Peyer's patch (tissue), 4 donors: ENCODE data around the gene CCDC57. TPM values are rescaled to one million over a fixed set of nuclear protein-coding genes. Genes with fewer than 3 reads are reported as not detected.

Experiments used
- DNase-seq, 3 donors: peaks; one replicate each; pipeline ENCODE4 v3.0.0-alpha.2; 2017 to 2019
- H3K27ac ChIP-seq, 4 donors: fragments of 200-600 bp; sonication (generic); one replicate each; pipeline ENCODE4 v1.5.1; 2016 to 2019
- H3K27me3 ChIP-seq, 2 donors: fragments of 200-600 bp; sonication (generic); one replicate each; pipeline ENCODE4 v1.5.1; 2019
- H3K36me3 ChIP-seq, 3 donors: fragments of 200-600 bp; sonication (generic); one replicate each; pipeline ENCODE4 v1.5.1; 2016 to 2019
- H3K4me1 ChIP-seq, 4 donors: fragments of 200-600 bp; sonication (generic); one replicate each; pipeline ENCODE4 v1.5.1; 2016 to 2019
- H3K4me3 ChIP-seq, 4 donors: fragments of 200-600 bp; sonication (generic); 1 replicate in 3 of 4; 2 replicates in 1 of 4; pipeline ENCODE4 v1.5.1; 2016 to 2019; ENCODE audit warnings: mild to moderate bottlenecking in 1 of 4
- H3K9me3 ChIP-seq, 4 donors: fragments of 200-600 bp; sonication (generic); one replicate each; pipeline ENCODE4 v1.5.1; 2016 to 2019; ENCODE audit warnings: mild to moderate bottlenecking in 1 of 4
- CTCF ChIP-seq, 6 experiments: fragments of 450-650 bp in 4 of 6; fragments of 200-600 bp in 2 of 6; sonication (generic) in 1 of 6; IDR thresholded peaks; one replicate each; pipeline ENCODE4 v1.5.1; 2017 to 2019; ENCODE audit warnings: antibody characterized with exemption in 6 of 6, mild to moderate bottlenecking in 3 of 6, moderate library complexity in 1 of 6
- POLR2A ChIP-seq, 2 donors: fragments of 450-650 bp; IDR thresholded peaks; one replicate each; pipeline ENCODE4 v1.5.1; 2017; ENCODE audit warnings: antibody characterized with exemption in 2 of 2, mild to moderate bottlenecking in 2 of 2, moderate library complexity in 2 of 2
- total RNA-seq, 4 donors: library from RNA; depleted of rRNA; stranded (reverse); fragments of >200 nt; gene quantifications; one replicate each; pipeline ENCODE4 v1.1.0, GENCODE V29; 2016

The CCDC57 gene
- total RNA-seq, 4 donors from 2014 or later = 28.2 to 144 (median 79.8) TPM

DNA sequence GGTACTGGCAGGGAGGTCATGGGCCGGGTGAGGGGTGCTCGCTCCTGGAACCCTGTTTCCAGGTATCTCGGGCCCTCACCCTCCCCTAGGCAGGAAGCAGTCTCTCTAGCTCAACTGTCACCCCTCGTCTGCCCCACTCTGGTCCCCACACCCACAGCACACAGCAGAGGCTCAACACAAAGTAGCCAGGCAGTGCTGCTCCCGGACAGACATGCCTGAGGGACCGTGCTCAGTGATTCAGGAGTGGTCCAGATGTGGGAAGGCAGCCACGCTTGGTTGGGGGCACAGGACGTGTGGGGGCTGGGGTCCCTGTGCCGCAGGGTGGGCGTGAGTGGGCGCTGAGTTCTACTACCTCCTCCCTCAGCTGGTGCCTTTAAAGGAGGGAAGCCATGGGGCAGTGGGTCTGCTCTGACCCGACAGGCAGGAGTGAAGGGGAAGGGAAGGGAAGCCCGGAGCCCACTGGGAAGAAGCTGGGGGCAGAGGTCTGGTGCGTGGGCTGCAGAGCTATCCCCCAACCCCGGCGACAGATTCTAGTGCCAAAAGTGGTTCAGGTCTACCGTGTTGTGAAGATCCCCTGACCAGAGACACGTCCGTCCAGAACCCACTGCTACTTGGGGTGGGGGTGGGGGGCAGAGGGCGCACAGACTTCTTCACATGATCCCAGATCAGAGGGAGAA, 28.0 kb upstream of the CCDC57 start:
- Histone ChIP-seq H3K36me3 (peaks cover 0 to 59% (median 0%) of the 10 kb centered on the region in 3 donors), H3K4me3 (no peak overlapping the region), H3K27ac (peak overlapping the region; percentile 48 to 79 (median 68)), H3K4me1 (peaks cover 3 to 91% (median 41%) of the 10 kb centered on the region in 4 donors), H3K9me3 (no peaks in the 10 kb centered on the region), H3K27me3 (no peaks in the 10 kb centered on the region)
- no peak for TF ChIP-seq CTCF (IDR thresholded peaks at IDR 0.05)
- no peak for TF ChIP-seq POLR2A (IDR thresholded peaks at IDR 0.05)
- no peak for DNase-seq

GRCh38 chr17:82239926-82240505, 27.4 kb upstream of the CCDC57 start:
- Histone ChIP-seq H3K27me3 (no peaks in the 10 kb centered on the region), H3K4me1 (peaks cover 3 to 96% (median 42%) of the 10 kb centered on the region in 4 donors), H3K4me3 (no peak overlapping the region), H3K27ac (peak overlapping the region in 3 of 4 donors; percentile 61 to 79 (median 74)), H3K36me3 (peaks cover 0 to 53% (median 0%) of the 10 kb centered on the region in 3 donors), H3K9me3 (no peaks in the 10 kb centered on the region)
- DNase-seq = no peak
- TF ChIP-seq POLR2A (IDR thresholded peaks at IDR 0.05) = no peak
- no peak for TF ChIP-seq CTCF (IDR thresholded peaks at IDR 0.05)

DNA sequence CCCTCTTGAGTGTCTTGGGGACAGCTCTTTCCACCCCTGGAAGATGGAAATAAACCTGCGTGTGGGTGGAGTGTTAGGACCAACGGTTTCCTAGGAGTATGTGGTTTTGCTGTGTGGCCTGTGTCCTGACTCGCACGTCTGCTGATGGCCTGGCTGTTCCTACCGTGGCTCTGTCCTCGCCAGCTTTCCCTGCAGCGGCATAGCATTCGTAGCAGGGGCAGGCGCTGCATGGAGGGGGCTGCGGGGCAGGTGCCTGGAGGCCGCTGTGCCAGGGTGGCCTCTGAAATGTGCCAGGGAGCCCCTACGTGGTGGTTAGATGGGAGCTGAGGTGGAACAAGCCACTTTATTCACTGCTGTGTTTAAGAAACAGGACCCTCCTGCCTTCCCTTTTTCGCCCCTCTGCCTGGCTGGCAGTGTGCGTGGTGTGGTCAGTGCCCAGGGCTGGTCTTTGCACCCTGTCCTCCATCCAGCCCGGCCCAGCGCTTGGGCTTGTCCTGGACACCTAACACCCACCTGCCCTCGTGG, 26.8 kb upstream of the CCDC57 start:
- H3K4me3 ChIP-seq = no peak overlapping the region
- no peaks in the 10 kb centered on the region for H3K9me3 ChIP-seq
- peaks cover 0 to 48% (median 0%) of the 10 kb centered on the region in 3 donors for H3K36me3 ChIP-seq
- H3K27me3 ChIP-seq = no peaks in the 10 kb centered on the region
- DNase-seq = no peak
- no peak for TF ChIP-seq CTCF (IDR thresholded peaks at IDR 0.05)
- H3K27ac ChIP-seq = peak overlapping the region; percentile 57 to 79 (median 68)
- peaks cover 3 to 98% (median 42%) of the 10 kb centered on the region in 4 donors for H3K4me1 ChIP-seq

DNA sequence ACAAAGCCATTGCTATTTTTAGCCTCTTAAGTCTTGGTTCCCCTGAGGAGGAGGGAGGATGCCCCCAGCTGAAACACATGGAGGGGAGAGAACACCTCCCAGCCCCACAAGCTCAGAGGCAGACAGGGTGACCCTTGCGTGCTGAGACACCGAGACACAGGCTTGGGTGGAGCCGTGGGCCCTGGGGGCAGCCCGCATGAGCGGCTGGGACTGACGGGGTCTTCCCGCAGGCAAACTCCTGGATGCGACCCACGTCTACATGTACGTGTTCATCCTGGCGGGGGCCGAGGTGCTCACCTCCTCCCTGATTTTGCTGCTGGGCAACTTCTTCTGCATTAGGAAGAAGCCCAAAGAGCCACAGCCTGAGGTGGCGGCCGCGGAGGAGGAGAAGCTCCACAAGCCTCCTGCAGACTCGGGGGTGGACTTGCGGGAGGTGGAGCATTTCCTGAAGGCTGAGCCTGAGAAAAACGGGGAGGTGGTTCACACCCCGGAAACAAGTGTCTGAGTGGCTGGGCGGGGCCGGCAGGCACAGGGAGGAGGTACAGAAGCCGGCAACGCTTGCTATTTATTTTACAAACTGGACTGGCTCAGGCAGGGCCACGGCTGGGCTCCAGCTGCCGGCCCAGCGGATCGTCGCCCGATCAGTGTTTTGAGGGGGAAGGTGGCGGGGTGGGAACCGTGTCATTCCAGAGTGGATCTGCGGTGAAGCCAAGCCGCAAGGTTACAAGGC, 26.0 kb upstream of the CCDC57 start:
- peak overlapping the region; percentile 1 to 22 (median 14) for H3K4me3 ChIP-seq
- DNase-seq = peak; percentile 79 to 93 (median 90)
- TF ChIP-seq CTCF (IDR thresholded peaks at IDR 0.05) (no peak), POLR2A (IDR thresholded peaks at IDR 0.05) (peak in 1 of 2 donors; percentile 40)

GRCh38 chr17:82237746-82238471, 25.3 kb upstream of the CCDC57 start:
- Histone ChIP-seq H3K27me3 (no peaks in the 10 kb centered on the region), H3K36me3 (peaks cover 0 to 32% (median 0%) of the 10 kb centered on the region in 3 donors), H3K27ac (peak overlapping the region; percentile 57 to 79 (median 68)), H3K9me3 (no peaks in the 10 kb centered on the region), H3K4me1 (peaks cover 3 to 93% (median 44%) of the 10 kb centered on the region in 4 donors), H3K4me3 (peak overlapping the region in 2 of 4 donors; percentile 13 to 22)
- TF ChIP-seq CTCF (IDR thresholded peaks at IDR 0.05) (no peak), POLR2A (IDR thresholded peaks at IDR 0.05) (no peak)
- DNase-seq = no peak

More for the DNA sequence above, 26.0 kb upstream of the CCDC57 start:
- peak overlapping the region; percentile 57 to 79 (median 68) for H3K27ac ChIP-seq
- H3K36me3 ChIP-seq = peaks cover 0 to 39% (median 0%) of the 10 kb centered on the region in 3 donors
- H3K4me1 ChIP-seq = peaks cover 3 to 93% (median 42%) of the 10 kb centered on the region in 4 donors
- no peaks in the 10 kb centered on the region for H3K27me3 ChIP-seq
- H3K9me3 ChIP-seq = no peaks in the 10 kb centered on the region
